ENCODE results near the gene SLC6A15.

Gene SLC6A15

GRCh38 chr12:84911271-84912197 is 1.1 kb downstream of the SLC6A15 start:
- H3K4me1 ChIP-seq (ENCODE audit: insufficient read depth, low read length) = peaks cover 7% of the 10 kb centered on the region
- no peaks in the 10 kb centered on the region for H3K36me3 ChIP-seq (ENCODE audit: insufficient read depth, low read length)
- peak overlapping the region; percentile 85 for H3K4me3 ChIP-seq (ENCODE audit: low read length)
- H3K9me3 ChIP-seq (ENCODE audit: low read length) = no peaks in the 10 kb centered on the region
- H3K27me3 ChIP-seq (ENCODE audit: insufficient read depth, low read length) = no peaks in the 10 kb centered on the region
- peak overlapping the region; percentile 97 for H2AFZ ChIP-seq (ENCODE audit: low read depth, low read length)

- H3K36me3 ChIP-seq (ENCODE audit: insufficient read depth, low read length) = no peaks in the 10 kb centered on the region
- no peaks in the 10 kb centered on the region for H3K27me3 ChIP-seq (ENCODE audit: insufficient read depth, low read length)
- peaks cover 7% of the 10 kb centered on the region for H3K4me1 ChIP-seq (ENCODE audit: insufficient read depth, low read length)
- H3K4me3 ChIP-seq (ENCODE audit: low read length) = peak overlapping the region; percentile 85
- H3K9me3 ChIP-seq (ENCODE audit: low read length) = no peaks in the 10 kb centered on the region
- H2AFZ ChIP-seq (ENCODE audit: low read depth, low read length) = peak overlapping the region; percentile 97
Measured at GRCh38 chr12:84910549-84911241, 1.9 kb downstream of the SLC6A15 start.

DNA sequence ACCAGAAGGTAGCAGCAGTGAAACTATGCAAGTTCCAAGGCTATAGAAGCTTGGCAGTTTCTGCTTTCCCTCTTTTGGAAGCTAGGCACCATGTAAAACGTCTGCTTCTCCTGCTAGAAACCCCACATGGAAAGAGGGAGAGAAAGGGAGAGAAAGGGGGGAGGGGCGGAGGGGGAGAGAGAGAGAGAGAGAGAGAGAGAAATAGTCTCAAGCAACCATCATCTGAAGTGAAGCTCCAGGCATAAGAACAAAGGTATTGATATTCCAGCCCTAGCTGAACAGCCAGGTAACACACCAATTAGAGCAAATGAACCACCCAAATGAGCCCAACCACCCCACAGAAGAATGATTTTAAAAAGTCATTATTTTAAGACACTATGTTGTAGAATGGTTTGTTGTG is 8.5 kb downstream of the SLC6A15 start:
- Histone ChIP-seq H2AFZ (ENCODE audit: low read depth, low read length) (no peak overlapping the region), H3K4me1 (ENCODE audit: insufficient read depth, low read length) (peaks cover 1% of the 10 kb centered on the region), H3K27me3 (ENCODE audit: insufficient read depth, low read length) (no peaks in the 10 kb centered on the region), H3K4me3 (ENCODE audit: low read length) (no peak overlapping the region), H3K9me3 (ENCODE audit: low read length) (no peaks in the 10 kb centered on the region), H3K36me3 (ENCODE audit: insufficient read depth, low read length) (no peaks in the 10 kb centered on the region)

DNA sequence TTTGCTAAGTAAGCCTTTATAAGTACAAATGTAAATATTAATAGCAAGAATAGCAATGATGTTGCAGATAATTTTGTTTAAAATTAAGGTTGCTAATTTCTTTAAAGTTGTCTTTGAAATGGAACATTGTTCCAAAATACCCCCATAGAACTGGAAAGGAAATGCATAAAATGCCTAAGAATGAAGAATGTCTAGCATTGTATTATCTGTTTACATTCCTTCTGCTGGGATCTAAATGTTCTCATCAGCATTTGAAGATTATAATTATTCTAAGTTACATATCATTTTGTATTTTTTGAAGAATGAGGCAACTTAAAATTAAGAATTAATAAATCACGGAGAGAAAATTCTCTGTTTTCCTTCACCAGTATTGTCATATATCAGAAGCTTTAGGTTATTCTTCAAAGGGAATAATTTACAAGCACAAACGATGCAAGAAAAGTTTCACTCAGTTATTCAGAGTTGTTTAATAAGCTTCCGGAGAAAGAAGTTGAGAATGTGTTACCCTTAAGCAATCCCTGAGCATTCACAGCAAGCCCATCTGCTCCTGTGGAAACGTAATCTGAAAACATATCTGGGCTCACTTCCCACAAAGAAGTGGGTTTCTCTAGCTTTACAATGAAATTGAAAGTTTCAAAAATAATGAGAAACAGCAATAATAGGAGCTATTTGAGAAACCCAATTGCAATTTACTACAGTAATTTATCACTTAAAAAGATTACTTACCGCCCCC is 21.3 kb downstream of the SLC6A15 start:
- Histone ChIP-seq H3K4me1 (ENCODE audit: insufficient read depth, low read length) (no peaks in the 10 kb centered on the region), H2AFZ (ENCODE audit: low read depth, low read length) (no peak overlapping the region), H3K9me3 (ENCODE audit: low read length) (no peaks in the 10 kb centered on the region), H3K4me3 (ENCODE audit: low read length) (no peak overlapping the region), H3K27me3 (ENCODE audit: insufficient read depth, low read length) (no peaks in the 10 kb centered on the region), H3K36me3 (ENCODE audit: insufficient read depth, low read length) (no peaks in the 10 kb centered on the region)

GRCh38 chr12:84889818-84890217 is 22.8 kb downstream of the SLC6A15 start:
- Histone ChIP-seq H3K4me1 (ENCODE audit: insufficient read depth, low read length) (no peaks in the 10 kb centered on the region), H3K27me3 (ENCODE audit: insufficient read depth, low read length) (no peaks in the 10 kb centered on the region), H3K36me3 (ENCODE audit: insufficient read depth, low read length) (no peaks in the 10 kb centered on the region), H2AFZ (ENCODE audit: low read depth, low read length) (no peak overlapping the region), H3K4me3 (ENCODE audit: low read length) (no peak overlapping the region), H3K9me3 (ENCODE audit: low read length) (no peaks in the 10 kb centered on the region)

DNA sequence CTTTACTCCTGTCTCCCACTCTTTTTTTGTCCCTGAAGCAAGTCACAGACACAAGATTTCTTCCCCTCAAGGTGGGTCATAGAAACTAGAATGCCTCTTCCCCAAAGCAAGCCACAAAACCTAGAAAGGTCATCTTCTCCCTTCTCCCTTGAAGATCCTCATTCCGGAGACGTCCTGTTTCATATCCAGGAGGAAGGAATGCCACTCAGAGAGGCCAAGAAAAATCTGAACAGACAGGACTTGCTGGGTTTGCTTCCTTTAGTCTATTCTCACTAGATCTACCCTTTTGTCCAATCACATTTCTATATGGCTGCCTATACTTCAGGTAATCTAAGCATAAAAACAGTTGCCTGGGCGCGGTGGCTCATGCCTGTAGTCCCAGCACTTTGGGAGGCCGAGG is 23.7 kb downstream of the SLC6A15 start:
- no peaks in the 10 kb centered on the region for H3K27me3 ChIP-seq (ENCODE audit: insufficient read depth, low read length)
- H2AFZ ChIP-seq (ENCODE audit: low read depth, low read length) = no peak overlapping the region
- no peak overlapping the region for H3K4me3 ChIP-seq (ENCODE audit: low read length)
- no peaks in the 10 kb centered on the region for H3K36me3 ChIP-seq (ENCODE audit: insufficient read depth, low read length)
- no peaks in the 10 kb centered on the region for H3K4me1 ChIP-seq (ENCODE audit: insufficient read depth, low read length)
- no peaks in the 10 kb centered on the region for H3K9me3 ChIP-seq (ENCODE audit: low read length)

DNA sequence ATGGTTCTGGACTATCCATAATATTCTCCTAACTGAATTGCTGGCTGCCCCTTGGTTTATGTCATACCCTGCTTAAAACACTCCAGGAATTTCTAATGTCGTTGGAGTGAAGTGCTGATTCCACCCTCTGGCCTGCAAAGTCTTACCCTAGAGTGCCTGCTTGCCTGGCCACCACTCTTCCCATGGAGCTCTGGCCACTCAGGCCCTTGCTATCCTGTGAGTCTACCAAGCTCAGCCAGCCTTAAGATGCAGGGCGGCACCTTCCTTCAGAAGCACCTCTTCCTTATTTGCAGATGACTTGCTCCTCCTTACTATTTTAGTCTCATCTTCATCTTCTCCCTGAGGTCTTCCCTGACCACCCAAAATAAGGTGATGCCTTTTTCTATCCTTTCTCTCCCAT is 35.3 kb downstream of the SLC6A15 start:
- Histone ChIP-seq H3K27me3 (ENCODE audit: insufficient read depth, low read length) (no peaks in the 10 kb centered on the region), H3K36me3 (ENCODE audit: insufficient read depth, low read length) (no peaks in the 10 kb centered on the region), H3K4me3 (ENCODE audit: low read length) (no peak overlapping the region), H3K9me3 (ENCODE audit: low read length) (no peaks in the 10 kb centered on the region), H3K4me1 (ENCODE audit: insufficient read depth, low read length) (peaks cover 8% of the 10 kb centered on the region), H2AFZ (ENCODE audit: low read depth, low read length) (peak overlapping the region; percentile 32)

DNA sequence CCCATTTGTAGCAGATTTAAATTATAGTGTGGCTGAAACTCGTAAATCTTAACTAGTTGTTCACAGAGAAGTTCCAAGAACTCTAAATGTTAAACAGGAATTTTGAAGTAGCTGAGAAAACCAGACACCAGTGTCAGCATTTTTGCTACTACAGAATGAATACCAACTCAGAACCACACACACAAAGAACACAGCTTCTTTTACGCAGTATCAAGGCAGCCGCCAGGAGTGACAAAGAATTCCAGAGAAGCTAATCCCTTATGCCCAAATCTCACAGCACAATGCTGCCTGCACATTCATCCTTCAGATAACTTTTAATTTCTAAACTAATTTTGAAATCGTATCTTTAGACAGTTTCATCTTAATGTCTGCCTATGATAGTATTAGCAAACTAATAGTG is 37.4 kb downstream of the SLC6A15 start:
- no peaks in the 10 kb centered on the region for H3K9me3 ChIP-seq (ENCODE audit: low read length)
- H3K4me3 ChIP-seq (ENCODE audit: low read length) = no peak overlapping the region
- H3K27me3 ChIP-seq (ENCODE audit: insufficient read depth, low read length) = no peaks in the 10 kb centered on the region
- peaks cover 8% of the 10 kb centered on the region for H3K4me1 ChIP-seq (ENCODE audit: insufficient read depth, low read length)
- H2AFZ ChIP-seq (ENCODE audit: low read depth, low read length) = peak overlapping the region; percentile 52
- no peaks in the 10 kb centered on the region for H3K36me3 ChIP-seq (ENCODE audit: insufficient read depth, low read length)

DNA sequence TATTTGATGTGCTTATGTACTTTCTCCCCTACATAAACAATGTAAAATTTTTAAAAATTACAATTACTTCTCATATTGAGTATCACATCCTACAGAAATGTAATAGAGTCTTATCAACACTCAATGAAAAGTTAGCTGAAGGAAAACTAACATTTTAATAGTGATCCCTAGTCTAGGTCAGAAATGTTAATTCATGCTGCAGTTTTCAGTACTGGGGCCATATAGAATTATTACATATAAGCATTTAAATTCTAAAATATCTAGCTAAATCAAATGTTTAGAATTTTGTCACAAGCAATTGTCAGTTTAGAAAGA is 37.8 kb downstream of the SLC6A15 start:
- Histone ChIP-seq H3K9me3 (ENCODE audit: low read length) (no peaks in the 10 kb centered on the region), H3K4me1 (ENCODE audit: insufficient read depth, low read length) (peaks cover 8% of the 10 kb centered on the region), H3K36me3 (ENCODE audit: insufficient read depth, low read length) (no peaks in the 10 kb centered on the region), H3K27me3 (ENCODE audit: insufficient read depth, low read length) (no peaks in the 10 kb centered on the region), H3K4me3 (ENCODE audit: low read length) (no peak overlapping the region), H2AFZ (ENCODE audit: low read depth, low read length) (peak overlapping the region; percentile 52)

DNA sequence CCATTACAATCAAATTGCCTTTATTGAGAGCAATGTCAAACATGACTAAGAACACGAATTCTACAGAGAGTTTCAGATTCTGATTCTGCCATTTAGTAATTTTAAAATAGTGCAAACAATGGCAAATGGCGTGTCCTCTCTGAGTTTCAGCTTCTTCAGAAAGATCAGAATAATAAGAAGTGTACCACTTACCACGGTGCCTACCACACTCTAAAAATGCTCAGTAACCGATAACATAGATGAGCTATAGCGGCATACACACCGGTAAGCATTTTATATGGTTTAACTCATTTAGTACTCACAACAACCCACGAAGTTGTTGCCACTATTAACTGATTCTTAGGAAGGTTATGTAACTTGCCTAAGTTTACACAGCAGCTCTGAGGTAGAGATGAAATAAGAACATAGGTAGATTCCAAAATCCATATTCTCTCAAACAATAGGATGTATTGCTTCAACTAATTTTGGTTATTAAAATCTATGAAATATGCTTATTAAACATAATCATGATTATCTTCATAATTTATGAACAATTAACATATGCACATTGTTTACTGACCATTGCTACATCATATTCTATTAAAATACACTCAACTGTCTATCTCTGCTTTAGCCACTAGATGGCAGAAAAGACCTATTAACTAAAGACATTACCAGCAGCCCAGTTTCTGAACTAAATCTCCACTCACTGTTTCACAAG is 38.3 kb downstream of the SLC6A15 start:
- H3K36me3 ChIP-seq (ENCODE audit: insufficient read depth, low read length) = no peaks in the 10 kb centered on the region
- H3K27me3 ChIP-seq (ENCODE audit: insufficient read depth, low read length) = no peaks in the 10 kb centered on the region
- H3K4me1 ChIP-seq (ENCODE audit: insufficient read depth, low read length) = peaks cover 8% of the 10 kb centered on the region
- H3K9me3 ChIP-seq (ENCODE audit: low read length) = no peaks in the 10 kb centered on the region
- H2AFZ ChIP-seq (ENCODE audit: low read depth, low read length) = no peak overlapping the region
- H3K4me3 ChIP-seq (ENCODE audit: low read length) = no peak overlapping the region

- no peaks in the 10 kb centered on the region for H3K36me3 ChIP-seq (ENCODE audit: insufficient read depth, low read length)
- no peaks in the 10 kb centered on the region for H3K27me3 ChIP-seq (ENCODE audit: insufficient read depth, low read length)
- H2AFZ ChIP-seq (ENCODE audit: low read depth, low read length) = no peak overlapping the region
- no peak overlapping the region for H3K4me3 ChIP-seq (ENCODE audit: low read length)
- no peaks in the 10 kb centered on the region for H3K4me1 ChIP-seq (ENCODE audit: insufficient read depth, low read length)
- H3K9me3 ChIP-seq (ENCODE audit: low read length) = no peaks in the 10 kb centered on the region
Measured at GRCh38 chr12:84862186-84862585, 50.4 kb downstream of the SLC6A15 start.

DNA sequence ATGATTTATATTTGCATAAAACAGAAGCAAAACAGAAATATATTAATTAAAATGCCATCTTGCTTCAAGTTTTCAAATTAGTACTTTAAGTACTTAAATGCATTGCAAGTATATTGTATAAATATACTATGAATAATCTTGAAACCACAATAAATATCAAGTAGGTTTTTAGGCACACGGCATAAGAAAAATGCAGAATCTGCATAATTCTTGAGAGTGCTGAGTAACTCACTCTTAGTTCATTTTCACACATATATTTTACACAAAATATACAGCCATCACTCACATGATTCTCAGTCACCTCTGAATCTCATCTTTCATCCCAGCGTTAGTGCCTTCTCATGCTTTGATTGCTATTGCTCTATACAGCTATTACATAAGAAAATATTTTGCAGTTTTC is 51.9 kb downstream of the SLC6A15 start:
- no peaks in the 10 kb centered on the region for H3K27me3 ChIP-seq (ENCODE audit: insufficient read depth, low read length)
- H2AFZ ChIP-seq (ENCODE audit: low read depth, low read length) = no peak overlapping the region
- no peak overlapping the region for H3K4me3 ChIP-seq (ENCODE audit: low read length)
- H3K4me1 ChIP-seq (ENCODE audit: insufficient read depth, low read length) = no peaks in the 10 kb centered on the region
- no peaks in the 10 kb centered on the region for H3K36me3 ChIP-seq (ENCODE audit: insufficient read depth, low read length)
- no peaks in the 10 kb centered on the region for H3K9me3 ChIP-seq (ENCODE audit: low read length)

GRCh38 chr12:84858796-84859195 is 53.8 kb downstream of the SLC6A15 start:
- Histone ChIP-seq H3K9me3 (ENCODE audit: low read length) (no peaks in the 10 kb centered on the region), H3K4me3 (ENCODE audit: low read length) (no peak overlapping the region), H2AFZ (ENCODE audit: low read depth, low read length) (no peak overlapping the region), H3K36me3 (ENCODE audit: insufficient read depth, low read length) (no peaks in the 10 kb centered on the region), H3K4me1 (ENCODE audit: insufficient read depth, low read length) (no peaks in the 10 kb centered on the region), H3K27me3 (ENCODE audit: insufficient read depth, low read length) (no peaks in the 10 kb centered on the region)

Data from neuron (in vitro differentiated cells).